ENCODE data around the gene AGPAT1.
"Not testable (repeated sequence)": the region's sequence is repeated elsewhere in the genome, so short reads cannot be mapped to it uniquely, and the experiment has no call there.

Gene AGPAT1

DNA sequence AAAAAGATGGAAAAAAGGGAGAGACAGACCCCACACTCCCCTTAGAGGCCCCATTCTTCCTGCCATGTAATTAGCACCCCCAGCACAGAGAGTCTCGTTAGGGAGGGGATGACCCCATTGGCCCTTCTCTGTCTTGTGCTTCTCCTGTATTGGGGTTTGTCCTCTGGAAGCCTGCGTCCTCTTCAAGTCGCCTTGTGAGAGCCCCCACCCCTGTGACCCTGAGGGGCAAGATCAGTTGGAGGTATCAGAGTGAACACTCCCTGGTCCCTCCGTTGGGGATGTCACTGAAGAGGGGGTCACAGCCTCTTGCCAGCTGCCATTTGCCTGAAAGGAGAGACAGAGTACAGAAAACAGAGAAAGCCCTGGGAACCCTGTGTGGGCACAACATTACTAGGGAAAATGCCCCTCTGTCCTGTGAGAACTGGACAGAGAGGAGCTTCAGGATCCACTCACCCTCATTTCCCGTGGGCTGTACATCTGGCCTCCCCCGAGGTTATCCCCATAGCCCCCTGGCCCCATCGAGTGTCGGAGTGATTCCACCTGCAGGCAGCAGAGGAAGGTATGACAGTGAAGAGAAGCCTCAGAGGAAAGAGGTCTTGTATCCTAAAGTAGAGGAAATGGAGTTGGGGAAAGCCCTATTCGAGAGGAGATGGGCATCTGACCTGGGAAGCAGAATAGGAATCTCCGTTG lies 10.4 kb upstream of the AGPAT1 start:
- not testable (repeated sequence) for DNase-seq (ENCODE audit: low read depth in 2 of 2)

DNA sequence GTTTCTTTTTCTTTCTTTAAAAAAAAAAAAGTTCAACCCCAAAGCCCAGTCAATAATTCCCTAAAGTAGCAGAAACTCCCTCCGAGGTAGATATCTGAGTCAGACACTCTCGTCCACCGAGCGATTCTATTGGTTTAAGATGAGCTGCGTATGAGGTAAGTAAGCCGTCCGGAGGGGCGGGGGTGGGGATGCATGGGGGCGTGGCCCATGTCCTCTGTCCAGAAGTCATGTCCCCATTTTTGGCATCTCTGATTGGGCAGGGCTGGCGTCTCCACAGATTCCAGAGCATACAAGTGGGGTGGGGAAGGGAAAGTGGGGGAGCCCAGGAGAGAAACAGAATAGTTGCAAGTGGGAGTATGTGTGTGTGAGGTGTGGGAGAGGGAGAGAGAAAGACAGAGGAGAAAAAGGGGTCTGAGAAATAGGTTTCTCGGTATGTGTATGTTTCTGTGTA lies 9.8 kb upstream of the AGPAT1 start:
- DNase-seq (ENCODE audit: low read depth in 2 of 2) = peak in 1 of 2 experiments; percentile 42

DNA sequence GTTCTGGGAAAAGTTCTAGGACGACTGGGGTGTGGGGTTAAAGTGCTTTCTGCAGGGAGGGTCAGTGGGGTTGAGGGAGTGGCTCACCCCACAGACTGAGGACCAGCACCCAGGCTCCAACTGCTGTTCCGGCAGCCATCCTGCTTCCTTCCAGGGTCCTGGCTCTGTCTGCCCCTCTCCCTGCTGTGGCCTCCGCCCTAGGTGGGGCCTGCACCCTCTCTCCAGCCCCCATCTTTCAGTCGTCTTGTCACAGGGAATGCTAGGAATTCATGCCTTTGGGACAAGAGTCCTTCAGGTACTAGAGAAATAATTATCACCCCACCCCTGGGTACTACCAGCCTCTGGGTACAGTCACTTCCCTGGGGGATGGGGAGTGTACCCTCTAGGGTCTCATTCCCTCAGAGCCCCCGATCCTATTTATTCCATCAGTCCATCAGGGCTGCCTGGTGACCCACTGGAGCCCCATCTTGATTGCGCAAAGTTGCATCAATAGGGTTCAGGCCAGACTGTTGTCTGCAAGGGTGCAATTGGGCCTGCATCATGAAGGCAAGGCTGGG lies 8.3 kb upstream of the AGPAT1 start, which contains the start of gene AGER:
TSS of gene AGER (minus strand) at position 170 of the 557 bp plus-strand sequence. CDS start at position 139, 31 bp downstream.
- DNase-seq (ENCODE audit: low read depth in 2 of 2) = no peak

DNA sequence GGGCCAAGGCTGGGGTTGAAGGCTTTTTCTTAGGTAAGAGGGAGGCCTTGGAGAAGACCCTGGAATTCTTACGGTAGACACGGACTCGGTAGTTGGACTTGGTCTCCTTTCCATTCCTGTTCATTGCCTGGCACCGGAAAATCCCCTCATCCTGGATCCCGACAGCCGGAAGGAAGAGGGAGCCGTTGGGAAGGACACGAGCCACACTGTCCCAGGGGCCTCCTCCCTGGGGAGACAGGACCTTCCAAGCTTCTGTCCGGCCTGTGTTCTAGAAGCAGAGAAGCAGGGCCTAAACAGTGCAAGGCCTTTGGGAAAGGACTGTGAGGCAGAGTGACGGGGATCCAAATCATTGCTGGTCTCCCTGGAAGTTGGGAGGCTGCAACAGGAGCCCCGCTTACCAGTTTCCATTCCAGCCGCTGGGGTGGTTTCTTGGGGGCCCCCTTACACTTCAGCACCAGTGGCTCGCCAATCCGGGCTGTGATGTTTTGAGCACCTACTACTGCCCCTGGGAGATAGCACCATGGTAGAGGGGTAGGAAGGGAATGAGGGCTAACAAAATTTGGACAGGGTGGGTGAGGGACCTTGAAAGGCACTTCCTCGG lies 7.7 kb upstream of the AGPAT1 start:
- DNase-seq (ENCODE audit: low read depth in 2 of 2) = no peak

DNA sequence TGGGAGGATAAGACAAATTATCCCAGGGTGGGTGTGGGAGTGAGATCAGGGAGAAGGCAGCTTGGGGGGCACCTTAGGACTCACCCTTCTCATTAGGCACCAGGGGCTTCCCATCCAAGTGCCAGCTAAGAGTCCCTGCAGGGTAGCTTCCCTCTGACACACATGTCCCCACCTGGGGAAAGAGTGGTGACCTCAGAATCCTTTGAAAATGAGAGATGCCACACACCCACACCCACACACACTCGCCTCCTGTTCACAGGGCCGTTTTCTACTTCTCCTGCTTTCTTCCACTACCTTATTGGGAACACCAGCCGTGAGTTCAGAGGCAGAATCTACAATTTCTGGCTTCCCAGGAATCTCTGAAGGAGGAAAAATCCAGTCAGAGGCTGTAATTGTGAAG lies 7.1 kb upstream of the AGPAT1 start:
- DNase-seq (ENCODE audit: low read depth in 2 of 2) = no peak

DNA sequence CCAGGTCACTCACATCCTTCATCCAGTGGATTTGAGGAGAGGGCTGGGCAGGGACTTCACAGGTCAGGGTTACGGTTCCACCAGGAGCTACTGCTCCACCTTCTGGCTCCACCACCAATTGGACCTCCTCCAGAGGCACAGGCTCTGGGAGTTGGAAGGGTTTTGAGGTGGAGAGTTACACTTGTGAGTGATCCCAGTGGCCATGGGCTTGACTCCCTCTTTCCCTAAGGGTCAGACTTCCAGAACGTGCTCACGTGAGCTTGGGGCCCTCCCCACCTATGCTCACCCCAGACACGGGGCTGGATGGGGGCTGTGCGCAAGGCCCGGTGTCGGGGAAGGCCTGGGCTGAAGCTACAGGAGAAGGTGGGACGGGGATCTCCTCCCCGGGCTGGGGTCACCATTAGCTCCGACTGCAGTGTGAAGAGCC lies 6.7 kb upstream of the AGPAT1 start:
- no peak for DNase-seq (ENCODE audit: low read depth in 2 of 2)

DNA sequence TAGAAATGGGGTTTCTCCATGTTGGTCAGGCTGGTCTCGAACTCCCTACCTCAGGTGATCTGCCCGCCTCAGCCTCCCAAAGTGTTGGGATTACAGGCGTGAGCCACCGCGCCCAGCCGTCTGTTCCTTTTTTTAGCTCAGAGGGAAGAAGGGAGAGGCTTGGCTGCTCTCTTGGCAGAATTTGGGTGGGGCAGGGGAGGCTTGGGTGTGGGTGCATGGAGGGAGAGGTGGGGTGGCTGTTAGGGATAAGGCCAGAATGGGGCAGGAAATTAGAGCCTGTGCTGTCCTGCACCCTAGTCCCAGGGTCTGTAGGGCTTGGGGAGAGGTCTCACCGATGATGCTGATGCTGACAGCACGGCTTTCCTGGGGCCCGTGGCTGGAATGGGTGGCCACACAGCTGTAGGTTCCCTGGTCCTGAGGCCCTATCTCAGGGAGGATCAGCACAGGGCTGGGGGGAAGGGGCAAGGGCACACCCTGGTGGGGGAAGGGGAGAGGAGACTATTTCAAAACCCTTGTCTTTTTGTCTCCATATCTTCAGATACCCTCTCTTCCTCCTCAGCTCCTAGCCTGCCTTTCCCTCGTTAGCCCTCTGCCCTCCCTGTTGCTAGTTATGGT lies 6.1 kb upstream of the AGPAT1 start:
- no peak for DNase-seq (ENCODE audit: low read depth in 2 of 2)

DNA sequence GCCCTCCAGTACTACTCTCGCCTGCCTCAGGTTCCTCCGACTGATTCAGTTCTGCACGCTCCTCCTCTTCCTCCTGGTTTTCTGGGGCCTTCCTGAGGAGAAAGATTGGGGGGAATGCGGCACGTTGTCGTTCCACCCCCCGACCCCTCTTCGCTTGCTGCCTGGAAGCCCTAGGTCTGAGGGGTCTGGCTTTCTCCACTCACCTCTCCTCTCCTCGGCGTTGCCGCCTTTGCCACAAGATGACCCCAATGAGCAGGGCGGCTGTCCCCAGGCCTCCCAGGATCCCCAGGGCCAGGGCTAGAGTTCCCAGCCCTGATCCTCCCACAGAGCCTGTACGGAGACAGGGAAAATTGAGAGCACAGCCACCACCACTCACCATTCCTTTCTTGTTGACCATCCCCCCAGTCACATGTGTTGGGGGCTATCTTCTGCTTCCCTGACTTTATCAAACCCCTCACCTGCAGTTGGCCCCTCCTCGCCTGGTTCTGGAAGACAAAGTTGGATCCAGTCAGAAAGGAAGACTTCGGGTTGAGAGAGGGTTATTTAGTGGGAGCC lies 5.3 kb upstream of the AGPAT1 start:
- DNase-seq (ENCODE audit: low read depth in 2 of 2) = no peak

DNA sequence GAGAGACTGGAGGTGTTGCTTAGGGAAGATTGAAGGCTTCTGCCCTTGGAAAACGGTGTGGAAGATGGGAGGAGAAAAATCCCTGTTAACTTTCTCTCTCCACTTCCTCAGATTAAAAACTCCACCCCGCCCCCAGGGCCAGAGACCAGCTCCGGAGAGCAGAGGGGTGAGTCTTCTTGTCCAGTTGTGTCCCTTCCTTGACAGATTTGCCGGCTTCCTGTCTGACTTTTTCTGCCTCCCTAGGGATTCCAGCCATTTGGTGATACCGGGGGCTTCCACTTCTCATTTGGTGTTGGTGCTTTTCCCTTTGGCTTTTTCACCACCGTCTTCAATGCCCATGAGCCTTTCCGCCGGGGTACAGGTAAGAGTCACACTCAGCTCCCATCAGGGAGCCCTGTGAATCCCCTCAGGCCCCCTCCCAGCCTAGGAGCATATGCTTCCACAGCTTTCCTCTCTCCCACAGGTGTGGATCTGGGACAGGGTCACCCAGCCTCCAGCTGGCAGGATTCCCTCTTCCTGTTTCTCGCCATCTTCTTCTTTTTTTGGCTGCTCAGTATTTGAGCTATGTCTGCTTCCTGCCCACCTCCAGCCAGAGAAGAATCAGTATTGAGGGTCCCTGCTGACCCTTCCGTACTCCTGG lies 4.0 kb upstream of the AGPAT1 start:
- DNase-seq (ENCODE audit: low read depth in 2 of 2) = no peak

DNA sequence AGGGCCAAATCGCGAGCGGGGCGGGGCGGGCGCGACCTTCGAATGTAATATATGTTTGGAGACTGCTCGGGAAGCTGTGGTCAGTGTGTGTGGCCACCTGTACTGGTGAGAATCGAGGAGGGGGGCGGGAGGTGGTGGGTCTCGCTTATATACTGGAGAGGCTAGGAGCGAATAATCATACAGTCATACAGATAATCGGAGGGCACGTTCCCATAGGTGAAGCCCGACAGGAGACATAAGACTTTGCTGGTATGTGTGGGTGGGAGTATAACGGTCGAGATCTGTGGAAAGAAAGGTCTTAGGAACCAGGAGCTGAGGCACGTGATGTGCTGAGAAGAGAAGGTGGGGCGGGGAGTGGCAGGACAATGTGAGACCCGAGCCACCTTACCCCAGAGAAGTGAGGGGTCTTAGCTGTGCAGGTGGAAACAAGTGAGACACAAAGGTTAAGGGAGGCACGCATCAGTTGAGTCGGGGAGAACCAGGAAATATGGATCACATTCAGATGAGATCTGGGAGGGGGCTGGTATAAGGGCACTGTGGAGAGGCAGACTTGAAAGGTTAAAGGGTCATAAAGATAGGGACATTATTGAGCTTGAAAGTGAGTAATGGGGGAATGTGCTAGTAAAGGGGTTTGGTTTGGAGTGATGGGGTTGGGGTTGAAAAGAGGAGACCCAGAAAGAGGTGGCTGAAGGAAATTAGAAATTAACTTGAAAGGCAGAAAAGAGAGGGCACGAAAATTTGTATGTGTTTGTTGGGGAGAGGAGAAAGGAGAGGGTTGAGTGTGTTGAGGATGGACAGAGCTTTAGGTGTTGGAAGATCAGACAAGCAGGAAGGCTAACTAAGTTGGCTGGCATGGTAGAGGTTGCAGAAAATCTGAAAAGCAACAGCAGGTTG lies 2.9 kb upstream of the AGPAT1 start:
- no peak for DNase-seq (ENCODE audit: low read depth in 2 of 2)

DNA sequence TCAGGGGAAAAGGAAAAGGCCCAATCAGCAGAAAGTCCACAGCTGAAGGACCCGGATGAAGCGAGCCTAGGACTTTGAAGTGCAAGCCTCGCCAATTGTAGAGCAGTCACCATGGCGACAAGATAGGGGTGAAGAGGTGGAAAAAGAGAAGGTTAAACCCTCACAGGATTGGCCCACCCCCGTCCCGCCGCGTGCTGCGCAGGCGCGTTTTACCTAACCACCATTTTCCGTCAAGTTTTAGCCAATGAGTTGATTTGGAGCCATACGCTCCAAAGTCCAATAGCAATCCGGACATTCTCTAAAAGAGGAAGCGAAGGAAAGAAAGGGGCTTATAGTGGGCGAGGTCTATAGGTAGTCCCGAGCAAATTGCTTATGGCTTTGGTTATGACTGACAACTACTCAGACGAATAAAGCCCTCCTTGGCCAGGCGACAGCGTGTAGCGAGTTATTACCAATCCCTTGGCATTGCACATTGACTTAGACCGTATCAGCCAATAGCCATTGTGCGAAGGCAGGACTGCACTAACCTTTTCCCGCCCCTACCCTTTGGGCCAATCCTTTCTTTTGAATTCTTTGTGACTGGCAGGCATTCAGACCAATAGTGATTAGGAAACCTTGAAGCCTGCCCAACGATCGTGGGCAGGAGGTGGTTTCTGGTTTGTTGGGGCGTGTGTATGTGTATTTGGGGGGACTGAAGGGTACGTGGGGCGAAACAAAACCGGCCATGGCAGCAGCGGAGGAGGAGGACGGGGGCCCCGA lies 2.1 kb upstream of the AGPAT1 start, which contains the start of gene RNF5:
TSS of gene RNF5 (plus strand) at position 618 of the 759 bp plus-strand sequence. CDS start at position 725, 107 bp downstream.
- DNase-seq (ENCODE audit: low read depth in 2 of 2) = peak; percentile 100

DNA sequence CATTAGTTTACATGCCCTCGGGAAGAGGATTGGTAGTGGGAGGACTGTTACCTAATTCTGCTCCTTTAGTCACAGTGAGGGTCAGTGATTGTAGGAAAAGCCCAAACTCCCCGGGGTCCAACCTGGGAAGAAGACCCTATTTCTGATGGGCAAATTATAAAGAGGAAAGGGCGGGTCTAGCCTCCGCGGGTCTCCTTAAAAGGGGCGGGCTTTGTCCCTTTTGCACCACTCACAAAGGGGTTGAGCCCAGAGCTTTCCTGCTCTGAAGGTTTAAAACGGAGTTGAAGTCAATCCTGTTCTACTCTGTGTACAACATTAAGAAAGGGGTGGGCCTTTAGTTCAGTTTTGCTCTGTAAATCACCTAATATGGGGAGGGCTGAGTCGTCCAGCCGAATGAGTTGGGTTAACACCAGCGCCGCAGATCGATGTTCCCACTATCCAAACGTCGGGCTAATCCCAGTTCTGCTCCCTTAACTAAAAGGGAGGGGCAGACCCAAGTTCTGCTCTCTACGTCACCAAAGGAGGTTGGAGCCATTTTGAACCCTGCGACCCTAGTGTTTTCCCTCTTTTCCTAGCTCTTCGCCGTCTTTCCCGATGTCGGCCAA lies 1.4 kb upstream of the AGPAT1 start:
- DNase-seq (ENCODE audit: low read depth in 2 of 2) = no peak

DNA sequence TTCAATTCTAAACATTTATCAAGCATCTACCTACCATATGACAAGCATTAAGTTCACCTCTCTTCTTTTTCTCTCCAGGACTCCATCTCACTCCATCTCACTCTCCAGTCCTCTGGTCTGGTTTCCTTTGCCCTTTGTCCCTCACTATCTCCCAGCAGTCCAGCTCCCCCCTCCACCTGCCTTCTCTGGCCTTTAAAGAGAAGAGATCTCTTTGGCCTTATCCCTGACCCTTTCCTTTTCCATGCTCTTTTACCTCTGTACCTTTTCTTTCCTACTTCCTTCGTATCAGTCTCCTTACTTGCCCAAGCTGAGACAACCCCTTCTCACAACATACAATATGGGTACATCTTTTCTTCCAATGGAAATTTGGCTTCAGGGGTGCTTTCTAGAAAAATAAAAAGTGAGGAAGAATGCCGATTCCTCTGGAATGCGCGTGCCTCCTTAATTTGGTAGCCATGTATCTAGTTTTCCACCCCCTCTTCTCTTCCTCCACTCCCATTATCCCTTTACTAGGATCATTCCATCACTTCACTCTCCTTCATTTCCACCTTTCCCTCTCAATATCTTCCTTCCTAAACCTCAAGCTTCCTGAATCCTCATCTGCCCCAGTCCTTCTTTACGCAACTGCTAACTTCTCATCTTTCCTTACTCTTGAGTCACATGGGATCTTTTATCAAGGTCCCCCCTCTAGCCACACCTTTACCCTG lies 745 bp upstream of the AGPAT1 start:
- no peak for DNase-seq (ENCODE audit: low read depth in 2 of 2)

DNA sequence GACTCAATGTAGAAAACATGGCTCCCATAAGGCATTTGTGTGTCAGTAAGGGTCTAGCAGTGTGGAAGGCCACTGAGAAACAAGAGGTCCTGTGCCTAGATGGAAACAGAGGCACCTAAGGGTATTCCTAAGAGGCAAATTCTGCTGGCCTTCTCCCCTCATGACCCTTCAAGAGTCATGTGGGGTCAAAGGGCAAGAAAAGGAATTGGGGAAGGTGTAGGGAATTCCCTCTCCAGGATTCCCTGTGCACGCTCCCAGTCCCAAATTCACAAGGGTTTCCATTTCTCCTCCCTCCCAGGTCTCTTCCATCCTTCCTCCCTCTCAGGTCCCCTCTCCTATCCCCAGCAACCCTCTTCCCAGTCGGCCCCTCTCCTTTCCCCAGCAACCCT lies 568 bp downstream of the AGPAT1 start:
- no peak for DNase-seq (ENCODE audit: low read depth in 2 of 2)

DNA sequence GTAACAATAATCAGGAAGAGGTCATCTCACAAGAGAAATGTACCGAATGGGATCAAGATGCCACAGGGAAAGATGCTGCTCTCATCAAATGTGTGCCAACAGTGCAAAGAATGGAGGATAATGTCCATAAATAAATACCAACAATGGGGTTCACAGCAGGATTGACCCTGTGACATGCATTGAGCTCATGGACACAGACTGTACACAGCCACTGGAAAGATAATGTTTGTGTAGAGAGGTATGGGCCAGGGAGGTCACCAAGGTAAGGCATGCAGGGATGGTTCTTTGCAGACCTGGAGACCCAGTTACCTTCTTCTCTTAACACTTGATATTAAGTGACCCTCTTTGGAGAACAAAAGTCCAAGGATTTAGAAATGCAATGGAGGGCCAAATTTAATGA lies 1.5 kb downstream of the AGPAT1 start:
- no peak for DNase-seq (ENCODE audit: low read depth in 2 of 2)

DNA sequence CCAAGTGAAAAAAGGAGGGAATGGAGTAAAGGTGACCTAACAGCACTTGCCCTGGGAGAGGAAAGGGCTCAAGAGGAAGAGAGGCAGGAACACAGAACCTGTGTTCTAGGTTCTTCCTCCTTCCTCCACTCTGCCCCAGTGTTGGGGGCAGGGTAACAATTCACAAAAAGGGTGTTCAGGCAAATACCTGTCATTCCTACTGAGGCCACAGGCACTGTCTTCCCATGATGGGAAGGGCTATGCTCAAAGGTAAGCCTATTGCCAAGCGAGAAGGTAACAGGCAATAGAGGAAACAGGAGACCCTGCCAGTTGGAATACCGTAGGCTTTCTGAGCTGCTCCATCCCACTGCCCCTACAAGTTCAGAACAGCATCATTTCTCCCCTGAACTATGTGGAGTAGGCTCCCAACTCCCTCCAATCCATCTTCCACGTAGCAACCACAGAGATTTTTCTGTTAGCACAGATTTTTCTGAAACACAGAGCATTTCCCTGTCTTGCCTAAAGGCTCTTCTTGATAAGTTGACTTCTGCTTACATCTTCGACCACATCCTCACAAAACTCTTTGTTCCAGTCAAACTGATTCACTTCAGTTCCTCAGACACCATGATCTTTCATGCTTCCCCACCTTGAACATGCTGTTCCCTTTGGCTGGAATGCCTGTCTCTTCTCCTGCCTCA lies 2.7 kb downstream of the AGPAT1 start:
- DNase-seq (ENCODE audit: low read depth in 2 of 2) = no peak

DNA sequence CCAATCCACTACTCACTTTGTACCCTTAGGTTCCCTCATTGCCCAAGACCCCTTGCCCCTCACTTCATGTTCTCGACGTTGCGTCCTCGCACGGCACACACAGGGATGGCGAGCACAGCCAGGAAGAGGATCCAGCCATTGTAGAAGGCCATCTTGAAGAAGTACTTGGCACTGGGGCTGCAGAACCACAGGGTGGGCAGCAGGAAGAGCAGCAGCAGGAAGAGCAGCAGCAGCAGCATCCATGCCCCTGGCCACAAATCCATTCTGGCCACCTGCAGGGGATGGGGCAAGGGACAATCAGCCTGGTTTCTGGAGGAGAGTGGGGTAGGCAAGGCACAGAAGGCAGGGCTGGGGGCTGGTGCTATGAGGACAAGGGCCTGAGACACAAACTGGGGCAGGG lies 4.7 kb downstream of the AGPAT1 start:
- no peak for DNase-seq (ENCODE audit: low read depth in 2 of 2)

DNA sequence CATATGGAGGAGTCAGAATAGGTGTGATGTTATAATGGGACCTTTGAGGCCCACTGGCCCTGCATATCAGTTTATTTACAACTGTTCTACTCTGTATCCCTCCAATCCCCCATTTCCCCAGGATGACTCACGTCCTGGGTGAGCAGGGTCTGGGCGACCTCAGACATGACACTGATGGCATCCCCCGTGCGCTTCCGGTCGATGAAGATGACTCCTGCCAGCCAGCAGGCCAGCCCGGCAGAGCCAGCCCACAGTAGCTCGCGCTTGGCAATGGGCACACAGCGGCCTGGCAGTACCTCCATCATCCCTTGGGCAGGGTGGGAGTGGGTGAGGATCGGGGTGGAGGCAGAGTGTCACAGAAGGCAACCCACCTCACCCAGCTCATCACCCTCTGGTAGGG lies 5.6 kb downstream of the AGPAT1 start:
- DNase-seq (ENCODE audit: low read depth in 2 of 2) = no peak

All from fibroblast of skin of left biceps (primary cell).